ENCODE results near the gene ADI1. TPM values are rescaled to one million over a fixed set of nuclear protein-coding genes. Genes with fewer than 3 reads are reported as not detected.
A peak's percentile ranks its signal among the peaks of the same experiment; 100 is the strongest.

The ADI1 gene
- total and polyA plus RNA-seq, 12 donors, result 49.2 to 204 (median 166) TPM

GRCh38 chr2:3470856-3471737, 48.2 kb downstream of the ADI1 start:
- H3K27ac ChIP-seq, result peak overlapping the region; percentile 70 to 87 (median 77)
- WGBS, 2 donors, result 52 to 59% methylated on average over 17 of the region's 17 CpGs
- H3K27me3 ChIP-seq, result no peaks in the 10 kb centered on the region
- H3K4me1 ChIP-seq, result peaks cover 14 to 54% (median 50%) of the 10 kb centered on the region in 9 donors
- H3K9me3 ChIP-seq, result no peaks in the 10 kb centered on the region
- no peak for TF ChIP-seq CTCF (IDR thresholded peaks at IDR 0.05)
- ATAC-seq (peak in 5 of 8 donors; percentile 32 to 55 (median 40)), DNase-seq (no peak)
- no peak overlapping the region for H3K4me3 ChIP-seq
- intact Hi-C loops (cut with DNase I), result loop anchor here in 2 of 10 donors (5.0 kb wide), 1 partner anchor 46 kb away; the partner anchor contains the start of gene ADI1 (in 2 of the 2)
- H3K36me3 ChIP-seq, result peaks cover 0 to 96% (median 27%) of the 10 kb centered on the region in 9 donors

- Histone ChIP-seq H3K4me3 (no peak overlapping the region), H3K36me3 (peaks cover 0 to 96% (median 26%) of the 10 kb centered on the region in 9 donors), H3K9me3 (no peaks in the 10 kb centered on the region), H3K27me3 (no peaks in the 10 kb centered on the region), H3K4me1 (peaks cover 14 to 61% (median 55%) of the 10 kb centered on the region in 9 donors), H3K27ac (peak overlapping the region; percentile 70 to 87 (median 77))
- ATAC-seq (peak; percentile 52 to 89 (median 78)), DNase-seq (peak; percentile 79 to 88)
- intact Hi-C loops (cut with DNase I), result loop anchor here in 2 of 10 donors (5.0 kb wide), 1 partner anchor 47 kb away; the partner anchor contains the start of gene ADI1 (in 2 of the 2)
- TF ChIP-seq CTCF (IDR thresholded peaks at IDR 0.05), result no peak
- 31 to 33% methylated on average over 17 of the region's 17 CpGs for WGBS, 2 donors
Observed at GRCh38 chr2:3470166-3470651, 49.1 kb downstream of the ADI1 start.

GRCh38 chr2:3469486-3469885, 49.8 kb downstream of the ADI1 start:
- peaks cover 14 to 63% (median 57%) of the 10 kb centered on the region in 9 donors for H3K4me1 ChIP-seq
- no peaks in the 10 kb centered on the region for H3K9me3 ChIP-seq
- H3K27ac ChIP-seq, result peak overlapping the region; percentile 70 to 87 (median 77)
- ATAC-seq (no peak), DNase-seq (no peak)
- WGBS, 2 donors, result 96 to 98% methylated on average over 7 of the region's 7 CpGs
- H3K27me3 ChIP-seq, result no peaks in the 10 kb centered on the region
- no peak overlapping the region for H3K4me3 ChIP-seq
- no peak for TF ChIP-seq CTCF (IDR thresholded peaks at IDR 0.05)
- intact Hi-C loops (cut with DNase I), result no loop called here
- H3K36me3 ChIP-seq, result peaks cover 0 to 99% (median 32%) of the 10 kb centered on the region in 9 donors

GRCh38 chr2:3468296-3468988, 50.9 kb downstream of the ADI1 start:
- H3K36me3 ChIP-seq, result peaks cover 0 to 96% (median 33%) of the 10 kb centered on the region in 9 donors
- no peaks in the 10 kb centered on the region for H3K9me3 ChIP-seq
- H3K4me1 ChIP-seq, result peaks cover 14 to 62% (median 57%) of the 10 kb centered on the region in 9 donors
- TF ChIP-seq CTCF (IDR thresholded peaks at IDR 0.05), result no peak
- 91 to 96% methylated on average over 31 of the region's 31 CpGs for WGBS, 2 donors
- no peak overlapping the region for H3K4me3 ChIP-seq
- ATAC-seq, result no peak
- DNase-seq, result no peak
- peak overlapping the region in 3 of 10 donors; percentile 36 to 87 (median 75) for H3K27ac ChIP-seq
- no peaks in the 10 kb centered on the region for H3K27me3 ChIP-seq
- intact Hi-C loops (cut with DNase I), result no loop called here
